Epidermal melanocyte (primary cell): Measurements from ENCODE around the gene RASAL1.

ENCODE experiments used
- DNase-seq: peaks from one replicate; pipeline ENCODE4 v3.0.0; 2011; ENCODE audit warnings: low spot score; ENCODE audit not compliant: insufficient read length

RASAL1 gene

DNA sequence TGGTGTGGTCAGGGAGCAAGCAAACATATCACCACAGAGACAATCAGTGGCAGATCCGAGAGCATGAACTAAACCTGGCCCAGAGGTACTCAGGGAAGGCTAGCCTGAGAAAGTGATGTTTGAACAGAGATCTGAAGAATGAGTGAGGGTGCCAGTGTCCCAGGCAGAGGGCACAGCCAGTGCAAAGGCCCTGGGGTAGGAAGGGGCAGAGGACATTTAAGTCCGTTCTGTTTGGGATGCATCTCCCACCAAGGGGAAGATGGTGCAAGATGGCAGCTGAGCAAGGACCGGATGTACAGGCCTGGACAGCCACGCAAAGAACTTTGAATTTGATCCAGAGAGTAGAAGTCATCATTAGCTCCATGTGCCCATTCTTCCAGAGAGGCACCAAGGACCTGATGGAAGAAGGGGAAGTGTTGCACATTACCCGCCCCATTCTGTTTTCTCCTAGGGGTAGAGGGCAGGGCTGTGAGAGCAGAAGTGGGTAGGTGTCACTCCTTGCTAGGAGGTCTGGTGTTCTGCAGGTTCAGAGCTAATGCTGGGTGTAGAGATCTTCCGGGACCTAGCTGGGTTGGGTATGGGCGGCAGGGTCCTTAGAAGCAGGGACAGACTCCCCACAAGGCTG is 75.1 kb downstream of the RASAL1 start:
- DNase-seq, result peak; percentile 11

DNA sequence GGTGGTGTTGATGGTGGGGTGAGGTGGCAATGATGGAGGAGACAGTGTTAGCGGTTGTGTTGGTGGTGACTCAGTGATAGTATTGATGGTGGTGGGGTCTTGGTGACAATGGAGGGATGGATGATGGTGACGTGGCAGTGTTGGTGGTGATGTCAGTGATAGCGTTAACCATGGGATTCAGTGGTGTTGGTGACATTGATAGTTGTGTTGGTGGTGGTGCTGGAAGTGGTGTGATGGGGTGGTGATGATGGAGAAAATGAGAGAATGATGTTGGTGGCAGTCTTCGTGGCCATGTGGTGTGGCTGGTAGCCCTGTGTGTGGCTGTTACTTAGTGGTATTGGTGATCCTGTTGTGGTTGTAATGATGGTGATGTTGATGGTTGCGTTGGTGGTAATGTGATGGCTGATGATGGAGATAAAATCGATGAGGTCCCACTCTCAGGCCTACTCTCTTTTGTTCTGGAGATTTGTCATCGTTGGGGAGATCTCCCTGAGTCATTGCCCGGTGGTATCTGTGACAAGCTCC is 76.4 kb downstream of the RASAL1 start:
- peak; percentile 11 for DNase-seq

DNA sequence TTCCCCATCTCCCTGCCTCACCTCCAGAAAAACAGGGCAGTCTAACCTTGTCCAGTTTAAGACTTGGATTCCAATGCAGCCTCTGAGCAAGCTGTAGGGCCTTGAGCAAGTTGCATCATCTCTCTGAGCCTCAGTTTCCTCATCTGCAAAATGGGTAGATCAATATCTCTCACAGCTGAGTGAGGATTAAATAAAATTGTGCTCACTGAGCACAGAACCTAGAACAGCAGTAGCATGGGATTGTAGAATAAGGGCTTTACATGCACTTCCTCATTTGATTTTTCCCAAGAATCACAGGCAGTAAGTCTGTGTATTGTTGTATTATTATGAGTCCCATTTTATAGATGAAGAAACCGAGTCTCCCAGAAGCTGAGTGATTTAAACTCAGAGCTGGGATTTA is 77.0 kb downstream of the RASAL1 start:
- peak; percentile 5 for DNase-seq

DNA sequence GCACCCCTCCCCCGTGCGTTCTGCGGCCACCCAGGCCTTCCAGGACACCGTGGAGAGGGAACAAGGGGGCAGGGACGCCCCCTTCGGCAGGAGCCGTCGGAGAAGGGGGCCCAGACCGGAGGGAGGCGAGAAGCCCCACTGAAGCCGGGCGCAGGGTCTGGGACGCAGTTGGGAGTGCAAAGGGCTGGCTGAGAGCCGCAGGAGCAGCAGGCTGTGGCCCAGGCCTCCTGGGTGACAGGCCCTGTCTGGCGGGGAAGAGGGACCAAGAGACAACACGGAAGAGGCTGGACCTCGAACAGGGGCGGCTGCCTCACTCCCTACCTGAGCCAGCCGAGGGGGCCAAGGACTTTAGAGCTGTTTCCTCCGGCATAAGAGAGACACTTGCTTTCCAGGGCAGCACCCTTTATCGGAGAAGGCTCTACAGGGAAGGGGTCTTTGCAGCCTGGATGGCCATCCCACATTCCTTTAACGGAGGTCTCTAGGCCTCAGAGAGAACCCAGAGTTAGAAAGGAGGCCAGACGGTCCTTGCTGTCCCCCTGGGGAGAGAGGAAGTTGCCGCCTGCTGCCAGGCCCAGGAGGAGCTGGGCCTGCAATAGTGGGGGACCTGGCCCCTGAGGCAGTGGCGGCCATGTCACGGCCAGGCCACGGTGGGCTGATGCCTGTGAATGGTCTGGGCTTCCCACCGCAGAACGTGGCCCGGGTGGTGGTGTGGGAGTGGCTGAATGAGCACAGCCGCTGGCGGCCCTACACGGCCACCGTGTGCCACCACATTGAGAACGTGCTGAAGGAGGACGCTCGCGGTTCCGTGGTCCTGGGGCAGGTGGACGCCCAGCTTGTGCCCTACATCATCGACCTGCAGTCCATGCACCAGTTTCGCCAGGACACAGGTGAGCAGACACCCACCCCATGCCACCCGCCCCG is 77.7 kb downstream of the RASAL1 start:
- DNase-seq, result peak; percentile 9

DNA sequence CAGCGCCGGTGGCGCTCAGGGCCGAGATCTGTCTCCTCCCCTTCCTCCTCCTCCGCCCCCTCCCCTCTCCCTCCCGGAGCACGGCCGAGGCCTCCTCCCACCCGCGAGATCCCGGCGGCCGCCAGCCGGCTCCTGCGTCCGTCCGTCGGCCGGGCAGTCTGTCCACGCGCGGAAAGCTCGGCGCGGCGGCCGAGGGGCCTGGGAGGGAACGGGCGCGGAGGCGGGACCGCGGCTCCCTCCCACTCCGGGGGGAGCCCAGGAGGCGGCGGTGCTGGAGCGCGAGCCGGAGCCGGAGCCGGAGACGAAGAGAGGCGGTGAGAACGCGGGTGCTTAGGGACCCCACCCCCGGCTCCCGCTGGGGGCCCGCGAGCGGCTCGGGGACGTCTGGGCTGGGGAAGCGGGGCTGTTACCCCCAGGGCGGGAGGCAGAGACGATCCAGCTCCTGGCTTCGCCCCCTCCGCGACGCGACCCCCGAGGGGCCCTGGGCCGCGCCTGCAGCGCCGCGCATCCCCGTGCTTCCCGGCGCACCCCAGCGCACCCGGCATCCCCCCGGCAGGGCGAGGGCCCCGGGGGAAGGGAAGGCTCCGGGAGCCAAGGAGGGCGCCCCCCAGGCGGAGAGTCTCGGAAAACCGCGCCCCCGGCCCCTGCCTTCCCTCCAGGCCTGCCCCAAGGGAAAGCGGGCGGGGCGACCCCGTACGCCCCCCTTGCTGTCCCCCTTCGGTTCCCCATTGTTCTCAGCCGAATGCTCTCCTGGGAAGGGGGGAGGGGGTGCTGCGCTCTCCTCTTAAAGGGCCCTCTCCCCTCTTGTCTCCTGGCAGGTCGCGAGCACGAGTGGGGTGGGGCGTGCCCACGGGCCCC is 78.7 kb downstream of the RASAL1 start, which contains the start of gene DTX1:
Gene DTX1, plus strand, starts transcription at position 100 of the 858 bp plus-strand sequence. CDS start 1,463 bp downstream, outside the sequence.
- DNase-seq, result peak; percentile 15

DNA sequence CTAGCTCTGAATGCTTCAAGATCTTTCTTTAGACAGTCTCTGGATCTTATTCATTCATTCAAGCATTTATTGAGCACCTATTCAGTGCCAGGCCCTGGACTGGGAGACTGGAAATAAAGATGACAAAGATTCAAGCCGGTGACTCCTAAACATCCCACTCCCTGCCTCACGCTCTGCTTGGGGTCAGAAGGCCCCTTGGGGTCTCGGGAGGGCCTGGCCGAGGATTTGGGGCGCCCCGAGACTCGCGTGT is 79.3 kb downstream of the RASAL1 start:
- DNase-seq, result no peak

DNA sequence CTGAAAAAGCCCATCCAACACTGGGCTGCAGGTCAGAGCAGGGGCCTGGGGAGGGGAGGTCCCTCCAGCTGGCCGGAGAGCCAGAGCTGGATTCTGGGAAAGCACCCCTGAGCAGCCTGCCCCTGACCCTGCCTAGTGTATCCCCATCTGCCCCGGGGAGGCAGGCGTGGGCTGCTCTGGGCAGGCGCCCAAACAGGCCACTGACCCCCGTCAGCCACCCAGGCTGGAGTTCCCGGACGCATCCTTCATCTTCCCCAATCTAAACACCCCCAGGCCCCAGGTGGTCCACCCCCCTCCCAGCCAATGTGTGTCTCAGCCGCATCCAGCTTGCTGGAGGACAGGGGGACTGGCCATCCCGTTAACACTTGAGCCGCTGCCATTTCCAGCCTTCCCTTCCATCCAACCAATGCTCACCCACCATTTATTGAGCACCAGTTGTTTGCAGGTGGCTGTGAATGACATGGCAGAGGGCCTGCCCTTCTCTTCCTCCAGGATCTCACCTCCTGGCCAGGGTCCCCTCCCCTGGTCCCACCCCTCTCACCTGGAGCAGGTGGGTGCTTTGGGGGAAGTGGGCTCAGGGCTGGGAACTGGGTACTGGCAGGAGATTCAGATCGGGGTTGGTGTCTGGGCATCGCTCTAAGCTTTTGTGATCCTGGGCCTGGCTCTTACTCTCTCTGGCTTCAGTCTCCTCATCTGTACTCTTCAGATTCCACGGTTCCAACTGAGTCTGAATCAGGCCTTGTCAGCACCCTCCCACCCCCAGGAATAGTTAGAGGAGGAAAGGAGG is 79.8 kb downstream of the RASAL1 start:
- DNase-seq, result peak; percentile 7

DNA sequence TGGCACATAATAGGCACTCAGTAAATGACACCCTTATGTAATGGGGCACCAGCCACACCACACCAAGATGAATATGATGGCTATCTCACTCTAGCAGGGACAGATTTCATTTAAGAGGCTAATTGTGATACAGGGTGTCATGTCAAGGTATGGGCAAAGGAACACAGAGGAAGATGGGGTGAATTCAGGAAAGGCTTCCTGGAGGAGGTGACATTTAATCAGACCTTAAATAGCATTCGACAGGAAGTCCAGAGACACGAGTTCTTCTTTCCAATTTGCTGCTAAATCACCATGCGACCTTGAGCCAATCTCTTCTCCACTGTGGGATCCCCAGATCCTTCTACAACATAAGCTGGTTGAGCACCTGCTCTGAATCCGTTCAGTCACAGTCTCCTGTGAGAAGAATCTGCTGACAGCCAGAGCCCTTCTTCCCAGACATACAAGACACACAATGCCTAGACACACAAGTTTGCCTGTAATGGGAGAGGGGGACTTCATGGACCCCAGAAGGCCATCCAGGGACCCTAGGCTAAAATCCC is 80.5 kb downstream of the RASAL1 start:
- DNase-seq, result no peak

DNA sequence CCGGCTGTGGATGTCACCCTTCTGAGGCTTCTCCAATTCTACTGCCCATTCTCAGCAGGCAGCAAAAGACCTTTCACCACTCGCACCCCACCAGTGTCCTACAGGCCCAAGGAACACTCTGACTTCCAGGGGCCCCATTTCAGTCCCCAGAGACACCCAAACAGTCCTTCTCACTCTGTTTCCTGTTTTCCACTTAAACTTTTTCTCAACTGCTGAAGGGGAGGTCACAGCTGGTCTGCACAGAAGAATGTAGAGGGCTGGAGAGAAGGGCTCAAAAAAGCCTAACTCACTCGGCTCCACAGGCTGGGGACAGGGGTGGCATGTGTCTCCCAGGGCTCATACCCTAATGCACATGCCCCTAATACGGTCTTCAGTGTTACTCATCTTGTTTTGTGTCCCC is 83.2 kb downstream of the RASAL1 start:
- DNase-seq, result no peak

DNA sequence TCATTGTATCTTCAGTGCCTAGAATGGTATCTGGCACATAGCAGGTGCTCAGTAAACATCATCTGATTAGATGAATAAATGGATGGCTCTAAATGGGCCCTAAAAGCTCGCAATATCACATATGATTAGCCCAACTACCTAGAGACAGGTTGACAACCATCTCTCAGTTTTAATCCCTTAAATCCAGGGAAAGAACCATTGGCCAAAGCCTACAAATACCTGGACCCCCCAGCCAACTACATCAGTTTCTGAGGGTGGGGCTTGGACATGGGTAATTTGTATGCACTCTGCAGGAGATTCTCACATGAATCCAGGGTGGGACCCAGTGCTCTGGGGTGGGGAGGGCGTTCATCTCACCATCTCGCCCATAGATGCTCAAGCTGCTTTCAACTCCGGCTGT is 83.8 kb downstream of the RASAL1 start:
- no peak for DNase-seq

DNA sequence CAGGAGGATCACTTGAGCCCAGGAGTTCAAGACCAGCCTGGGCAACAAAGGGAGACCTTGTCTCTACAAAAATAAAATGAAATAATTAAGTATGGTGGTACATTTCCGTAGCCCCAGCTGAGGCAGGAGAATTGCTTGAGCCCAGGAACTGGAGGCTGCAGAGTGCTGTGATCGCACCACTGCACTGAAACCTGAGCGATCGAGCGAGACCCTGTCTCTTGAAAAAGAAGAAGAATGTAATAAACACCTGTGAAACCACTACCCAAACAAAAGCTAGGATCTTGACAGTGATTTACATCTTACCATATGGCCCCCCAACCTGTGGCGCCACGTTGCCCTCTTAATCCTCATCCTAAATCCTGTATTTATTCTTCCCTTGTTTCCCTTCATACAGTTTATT is 84.8 kb downstream of the RASAL1 start:
- DNase-seq, result no peak

DNA sequence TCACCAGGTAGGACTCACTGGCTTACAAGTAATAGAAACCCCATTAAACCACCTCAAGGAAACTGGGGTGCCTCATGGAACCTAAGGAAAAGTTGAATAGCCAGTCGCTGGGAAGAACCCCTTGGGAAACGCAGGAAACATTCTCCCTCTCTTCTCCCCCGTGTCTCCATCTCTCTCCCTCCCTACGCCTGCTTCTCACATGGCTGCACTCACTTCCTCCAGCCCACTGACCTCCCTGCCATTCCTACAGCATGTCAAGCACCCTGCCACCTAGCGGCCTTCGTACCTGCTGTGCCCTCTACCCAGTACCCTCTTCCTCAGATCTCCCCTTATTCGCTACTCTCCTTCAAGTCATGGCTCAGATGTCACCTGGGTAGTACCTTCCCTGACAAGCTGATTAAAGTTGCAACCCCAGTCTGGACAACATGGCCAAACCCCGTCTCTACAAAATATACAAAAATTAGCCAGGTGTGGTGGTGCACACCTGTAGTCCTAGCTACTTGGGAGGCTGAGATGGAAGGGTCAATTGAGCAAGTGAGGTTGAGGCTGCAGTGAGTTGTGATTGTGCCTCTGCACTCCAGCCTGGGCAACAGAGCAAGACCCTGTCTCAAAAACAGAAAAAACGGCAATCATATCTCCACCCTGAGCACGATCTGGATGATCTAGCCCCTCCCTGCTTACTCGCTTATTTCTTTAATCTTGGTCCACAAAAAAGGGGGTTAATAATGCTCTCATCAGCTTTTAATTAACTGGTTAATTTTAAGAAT is 85.4 kb downstream of the RASAL1 start:
- DNase-seq, result no peak
